K562 (cell line): ENCODE measurements around the gene NR5A2. TPM values are rescaled to one million over a fixed set of nuclear protein-coding genes. Genes with fewer than 3 reads are reported as not detected.

Experiments
- ATAC-seq: fragments of 200-7000 bp; cut with Tn5 transposase; 3 replicates; pipeline ENCODE4 v1.9.1; 2020; ENCODE audit warnings: moderate library complexity
- BruUV-seq: library from RNA; stranded (reverse); fragments of 400-500 nt; replicated peaks from 2 replicates; lab custom pipeline; 2021; lab: Mats Ljungman, UMichigan
- CTCF ChIA-PET: fragments of 300-600 bp; formaldehyde crosslinking; extraction: SDS; loops from one replicate; lab custom pipeline; 2021; ENCODE audit warnings: low intra/inter-chr PET ratio; lab: Yijun Ruan, JAX
- POLR2A ChIA-PET: fragments of 300-600, 350-650 bp; sonication (Branson Sonifier 250); formaldehyde crosslinking; extraction: SDS; loops from one replicate; lab custom pipeline; 2021; ENCODE audit warnings: antibody characterized with exemption, inconsistent platforms; lab: Yijun Ruan, JAX
- DNase-seq, 4 experiments: peaks; one replicate each; pipeline versions ENCODE4 v3.0.0 to v3.0.0-alpha.2; 2011 to 2018; ENCODE audit warnings: low spot score in 3 of 4, mixed read lengths in 3 of 4; ENCODE audit errors: extremely low read depth in 1 of 4
- FAIRE-seq: peaks from 2 replicates; lab custom pipeline; 2011; peaks lifted over from hg19 to GRCh38; lab: Jason Lieb, UNC
- H2AFZ ChIP-seq: 2 replicates; pipeline ENCODE4 v1.6.0; 2011; ENCODE audit warnings: low read depth, low read length, control low read depth, inconsistent platforms
- H3K27ac ChIP-seq: fragments of 200-600 bp; 3 replicates; pipeline ENCODE4 v1.8.0; 2011; ENCODE audit warnings: low read depth, mild to moderate bottlenecking, control low read depth, inconsistent platforms, low read length, moderate library complexity, mixed read lengths; ENCODE audit errors: extremely low read depth
- H3K27me3 ChIP-seq, 2 experiments: fragments of 300-600 bp in 1 of 2; 2 replicates in 1 of 2; 3 replicates in 1 of 2; pipeline versions ENCODE4 v1.6.0 to v1.8.0; 2011; ENCODE audit warnings: inconsistent platforms in 2 of 2, low read length in 2 of 2, mild to moderate bottlenecking in 1 of 2, mixed read lengths in 1 of 2, moderate library complexity in 1 of 2; ENCODE audit not compliant: control insufficient read depth in 2 of 2, insufficient read depth in 2 of 2
- H3K36me3 ChIP-seq: fragments of 300-600 bp; 3 replicates; pipeline ENCODE4 v1.8.0; 2011; ENCODE audit warnings: mild to moderate bottlenecking, low read length, inconsistent platforms; ENCODE audit not compliant: control insufficient read depth, insufficient read depth
- H3K4me1 ChIP-seq, 2 experiments: fragments of 200-600 bp in 1 of 2; replicated peaks in 1 of 2; 2 replicates in 1 of 2; 3 replicates in 1 of 2; pipeline versions ENCODE4 v1.5.1 to v1.8.0; 2011; ENCODE audit warnings: inconsistent platforms in 2 of 2, low read length in 2 of 2, mild to moderate bottlenecking in 1 of 2, mixed read lengths in 1 of 2, moderate library complexity in 1 of 2; ENCODE audit not compliant: control insufficient read depth in 2 of 2, insufficient read depth in 2 of 2
- H3K4me2 ChIP-seq: 2 replicates; pipeline ENCODE4 v1.6.1; 2011; ENCODE audit warnings: low read length, control low read depth, inconsistent platforms, mixed read lengths; ENCODE audit not compliant: insufficient read depth
- H3K4me3 ChIP-seq: fragments of 200-600 bp; sonication (generic), shearing (Covaris generic); 2 replicates; pipeline ENCODE4 v1.5.1; 2016; ENCODE audit warnings: control low read depth, inconsistent platforms
- H3K79me2 ChIP-seq: fragments of 200-600 bp; 3 replicates; pipeline ENCODE4 v1.8.0; 2011; ENCODE audit warnings: low read length, inconsistent platforms; ENCODE audit not compliant: control insufficient read depth, insufficient read depth
- H3K9ac ChIP-seq, 2 experiments: 2 replicates each; pipeline versions ENCODE4 v1.6.0 to v1.6.1; 2011; ENCODE audit warnings: low read depth in 2 of 2, low read length in 2 of 2, control low read depth in 1 of 2, inconsistent platforms in 1 of 2, mild to moderate bottlenecking in 1 of 2, mixed read lengths in 1 of 2; ENCODE audit not compliant: insufficient read depth in 1 of 2
- H3K9me1 ChIP-seq: one replicate; pipeline ENCODE4 v1.6.0; 2011; ENCODE audit warnings: inconsistent platforms, mild to moderate bottlenecking, low read length, moderate library complexity; ENCODE audit not compliant: control insufficient read depth, insufficient read depth
- H3K9me3 ChIP-seq: replicated peaks from 2 replicates; pipeline ENCODE4 v1.5.1; 2011; ENCODE audit warnings: low read depth, low read length, inconsistent platforms; ENCODE audit not compliant: control insufficient read depth, insufficient read depth
- H4K20me1 ChIP-seq: replicated peaks from 2 replicates; pipeline ENCODE4 v1.6.1; 2011; ENCODE audit warnings: low read length, inconsistent platforms, mixed read lengths; ENCODE audit not compliant: control insufficient read depth, insufficient read depth
- CBX5 ChIP-seq: IDR thresholded peaks from 2 replicates; pipeline ENCODE4 v1.6.1; 2014; ENCODE audit warnings: low read depth, borderline replicate concordance
- GTF2E2 ChIP-seq: fragments of 200-800 bp; sonication (Bioruptor generic); IDR thresholded peaks from 2 replicates; pipeline ENCODE4 v1.6.1; 2016; ENCODE audit warnings: missing genetic modification characterization, missing compliant biosample characterization
- HLTF ChIP-seq: fragments of 450-650 bp; IDR thresholded peaks from 2 replicates; pipeline ENCODE4 v1.6.1; 2016
- RUNX1 ChIP-seq: sonication (generic); IDR thresholded peaks from 2 replicates; pipeline ENCODE4 v1.6.1; 2016; ENCODE audit warnings: antibody characterized with exemption, low read depth
- TGIF2 ChIP-seq: sonication (generic); formaldehyde crosslinking; IDR thresholded peaks from 2 replicates; pipeline ENCODE4 v1.8.1; 2022; ENCODE audit warnings: mild to moderate bottlenecking, missing genetic modification reagents, moderate library complexity
- ZNF282 ChIP-seq: sonication (generic); formaldehyde crosslinking; IDR thresholded peaks from 2 replicates; pipeline ENCODE4 v1.8.1; 2023; ENCODE audit warnings: missing genetic modification reagents
- ZNF77 ChIP-seq: fragments of 250-450 bp; sonication (Bioruptor Pico); IDR thresholded peaks from 2 replicates; pipeline ENCODE4 v1.5.0; 2020
- WGBS: fragments of 100-300 bp; shearing (Covaris generic); methylation state at CpG from one replicate; pipeline ENCODE4 v1.1.6; 2016; ENCODE audit warnings: low coverage, mixed read lengths; ENCODE audit not compliant: insufficient coverage; ENCODE audit errors: missing lambda C conversion rate; 5-methylcytosine and 5-hydroxymethylcytosine counted together
- in situ Hi-C: fragments of 300-500 bp; cut with MboI; formaldehyde crosslinking; loops from 4 replicates; pipeline ENCODE4 v1.15.0; 2018; ENCODE audit warnings: inconsistent platforms, mixed read lengths
- intact Hi-C: fragments of 100-400 bp; cut with micrococcal nuclease; formaldehyde crosslinking; loops from 2 replicates; pipeline ENCODE4 v1.14.2; 2022
- polyA plus RNA-seq, 8 experiments: library from polyadenylated mRNA; depleted of rRNA in 4 of 8; stranded (reverse) in 5 of 8; unstranded in 3 of 8; fragments of >200 nt; fragmentation: Nextera tagmentation in 2 of 8; fragmentation: Illumina TruSeq in 1 of 8; extraction: Ambion mirVana in 2 of 8; extraction: Trizol in 1 of 8; gene quantifications; 2 replicates each; pipeline versions ENCODE4 v1.2.1 to v1.2.3, GENCODE V29; 2011 to 2014; ENCODE audit warnings: inconsistent platforms in 1 of 8, missing spikeins in 1 of 8
- total RNA-seq, 7 experiments: library from RNA; depleted of rRNA in 6 of 7; stranded (reverse); fragments of >200 nt in 6 of 7; fragmentation: Illumina TruSeq in 2 of 7; extraction: Trizol in 2 of 7; gene quantifications; 2 replicates each; pipeline versions ENCODE4 v1.2.1 to v1.2.3, GENCODE V29; 2011 to 2021; ENCODE audit warnings: low replicate concordance in 1 of 7
- TF ChIP-seq, protein P1 (sequence below): fragments of 450-650 bp; IDR thresholded peaks from 2 replicates; pipeline ENCODE4 v1.6.1; 2016; ENCODE audit warnings: low read depth, mild to moderate bottlenecking, moderate library complexity
- TF ChIP-seq, protein P2 (sequence below): fragments of 250-450 bp; sonication (Bioruptor Pico); IDR thresholded peaks from 2 replicates; pipeline ENCODE4 v1.8.0; 2021; ENCODE audit warnings: moderate library complexity, mild to moderate bottlenecking, inconsistent platforms
- TF ChIP-seq, protein P3 (sequence below): fragments of 450-650 bp; formaldehyde crosslinking; conservative IDR thresholded peaks from 2 replicates; pipeline ENCODE4 v1.4.0; 2022; ENCODE audit warnings: mild to moderate bottlenecking, missing genetic modification characterization
- TF ChIP-seq, protein P4 (sequence below), 3 experiments: fragments of 200-800 bp in 1 of 3; sonication (Bioruptor generic) in 1 of 3; sonication (generic) in 1 of 3; formaldehyde crosslinking in 1 of 3; IDR thresholded peaks; 2 replicates each; pipeline versions ENCODE4 v1.6.1 to v1.8.0; 2016 to 2022; ENCODE audit warnings: mild to moderate bottlenecking in 2 of 3, missing compliant biosample characterization in 2 of 3, missing genetic modification characterization in 2 of 3, missing genetic modification reagents in 1 of 3

The NR5A2 gene
- total and polyA plus RNA-seq, 9 of the 15 experiments (the other 6 are each of a cell fraction or from before 2014, with no cell fraction given), result 0.13 to 0.40 (median 0.29) TPM

DNA sequence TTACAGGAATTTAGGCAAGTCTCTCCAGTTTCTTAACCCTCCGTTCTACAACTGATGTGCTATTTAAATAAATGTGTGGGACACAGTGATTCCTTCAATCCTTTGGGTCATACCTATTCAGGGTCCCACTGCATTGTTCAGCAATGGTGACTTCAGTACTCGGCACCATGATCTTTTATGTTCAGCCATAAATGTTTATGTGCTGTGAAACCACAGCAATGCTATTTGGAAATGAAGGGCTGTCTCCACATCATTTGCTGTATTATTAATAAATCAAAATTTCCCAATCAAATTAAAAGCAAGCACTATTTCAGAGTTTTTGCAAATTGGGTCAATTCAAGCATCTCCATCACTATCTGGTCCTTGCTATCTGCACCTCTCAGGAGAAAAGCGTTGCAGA, 84.8 kb downstream of the NR5A2 start:
- no peaks in the 10 kb centered on the region for H3K36me3 ChIP-seq
- H3K4me2 ChIP-seq, result no peak overlapping the region
- no peaks in the 10 kb centered on the region for H4K20me1 ChIP-seq
- ChIA-PET POLR2A (no interaction called here), CTCF (no interaction called here)
- ATAC-seq (no peak), FAIRE-seq (no peak), DNase-seq (no peak)
- intact Hi-C loops (no loop called here), in situ Hi-C loops (no loop called here)
- H2AFZ ChIP-seq, result no peak overlapping the region
- TF ChIP-seq ZNF77 (no peak), HLTF (no peak), ZNF282 (CRISPR knock-in tag) (no peak), CBX5 (no peak), RUNX1 (no peak), GTF2E2 (tag) (no peak), TGIF2 (CRISPR knock-in tag) (no peak)
- TF ChIP-seq, protein P1, sequence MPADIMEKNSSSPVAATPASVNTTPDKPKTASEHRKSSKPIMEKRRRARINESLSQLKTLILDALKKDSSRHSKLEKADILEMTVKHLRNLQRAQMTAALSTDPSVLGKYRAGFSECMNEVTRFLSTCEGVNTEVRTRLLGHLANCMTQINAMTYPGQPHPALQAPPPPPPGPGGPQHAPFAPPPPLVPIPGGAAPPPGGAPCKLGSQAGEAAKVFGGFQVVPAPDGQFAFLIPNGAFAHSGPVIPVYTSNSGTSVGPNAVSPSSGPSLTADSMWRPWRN, result no peak
- TF ChIP-seq, protein P2, sequence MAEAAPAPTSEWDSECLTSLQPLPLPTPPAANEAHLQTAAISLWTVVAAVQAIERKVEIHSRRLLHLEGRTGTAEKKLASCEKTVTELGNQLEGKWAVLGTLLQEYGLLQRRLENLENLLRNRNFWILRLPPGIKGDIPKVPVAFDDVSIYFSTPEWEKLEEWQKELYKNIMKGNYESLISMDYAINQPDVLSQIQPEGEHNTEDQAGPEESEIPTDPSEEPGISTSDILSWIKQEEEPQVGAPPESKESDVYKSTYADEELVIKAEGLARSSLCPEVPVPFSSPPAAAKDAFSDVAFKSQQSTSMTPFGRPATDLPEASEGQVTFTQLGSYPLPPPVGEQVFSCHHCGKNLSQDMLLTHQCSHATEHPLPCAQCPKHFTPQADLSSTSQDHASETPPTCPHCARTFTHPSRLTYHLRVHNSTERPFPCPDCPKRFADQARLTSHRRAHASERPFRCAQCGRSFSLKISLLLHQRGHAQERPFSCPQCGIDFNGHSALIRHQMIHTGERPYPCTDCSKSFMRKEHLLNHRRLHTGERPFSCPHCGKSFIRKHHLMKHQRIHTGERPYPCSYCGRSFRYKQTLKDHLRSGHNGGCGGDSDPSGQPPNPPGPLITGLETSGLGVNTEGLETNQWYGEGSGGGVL (CRISPR knock-in tag), result no peak
- TF ChIP-seq, protein P3, sequence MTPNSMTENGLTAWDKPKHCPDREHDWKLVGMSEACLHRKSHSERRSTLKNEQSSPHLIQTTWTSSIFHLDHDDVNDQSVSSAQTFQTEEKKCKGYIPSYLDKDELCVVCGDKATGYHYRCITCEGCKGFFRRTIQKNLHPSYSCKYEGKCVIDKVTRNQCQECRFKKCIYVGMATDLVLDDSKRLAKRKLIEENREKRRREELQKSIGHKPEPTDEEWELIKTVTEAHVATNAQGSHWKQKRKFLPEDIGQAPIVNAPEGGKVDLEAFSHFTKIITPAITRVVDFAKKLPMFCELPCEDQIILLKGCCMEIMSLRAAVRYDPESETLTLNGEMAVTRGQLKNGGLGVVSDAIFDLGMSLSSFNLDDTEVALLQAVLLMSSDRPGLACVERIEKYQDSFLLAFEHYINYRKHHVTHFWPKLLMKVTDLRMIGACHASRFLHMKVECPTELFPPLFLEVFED (CRISPR knock-in tag), result no peak
- TF ChIP-seq, protein P4, sequence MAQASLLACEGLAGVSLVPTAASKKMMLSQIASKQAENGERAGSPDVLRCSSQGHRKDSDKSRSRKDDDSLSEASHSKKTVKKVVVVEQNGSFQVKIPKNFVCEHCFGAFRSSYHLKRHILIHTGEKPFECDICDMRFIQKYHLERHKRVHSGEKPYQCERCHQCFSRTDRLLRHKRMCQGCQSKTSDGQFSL (CRISPR knock-in tag; IDR thresholded peaks at IDR 0.05), result no peak
- TF ChIP-seq, protein P4 (tag; IDR thresholded peaks at IDR 0.05), result no peak
- no TSS peak for BruUV-seq
- peaks cover 8 to 9% of the 10 kb centered on the region in 2 experiments; a peak in 2 of 5 replicates for H3K27me3 ChIP-seq
- no peaks in the 10 kb centered on the region for H3K9me1 ChIP-seq
- no peaks in the 10 kb centered on the region for H3K79me2 ChIP-seq
- no peaks in the 10 kb centered on the region for H3K9me3 ChIP-seq
- no peaks in the 10 kb centered on the region for H3K4me1 ChIP-seq
- no peak overlapping the region for H3K4me3 ChIP-seq
- H3K27ac ChIP-seq, result no peak overlapping the region
- WGBS, result 1% methylated on average over 3 of the region's 3 CpGs
- H3K9ac ChIP-seq, result no peak overlapping the region
